GM12878 (cell line): Measurements from ENCODE around the gene P3H2. TPM values are rescaled to one million over a fixed set of nuclear protein-coding genes. Genes with fewer than 3 reads are reported as not detected.

ENCODE experiments used
- ATAC-seq: fragments of 200-7000 bp; cut with Tn5 transposase; 3 replicates; pipeline ENCODE4 v1.9.1; 2020; ENCODE audit warnings: mild to moderate bottlenecking, moderate library complexity
- BruUV-seq: library from RNA; stranded (reverse); fragments of 400-500 nt; replicated peaks from 2 replicates; lab custom pipeline; 2021; lab: Mats Ljungman, UMichigan
- CTCF ChIA-PET: fragments of 300-600 bp; sonication (Branson Sonifier 250); formaldehyde crosslinking; extraction: SDS; loops from one replicate; lab custom pipeline; 2021; ENCODE audit warnings: inconsistent platforms; lab: Yijun Ruan, JAX
- POLR2A ChIA-PET: fragments of 350-600 bp; formaldehyde crosslinking; extraction: SDS; loops from one replicate; lab custom pipeline; 2021; ENCODE audit warnings: inconsistent platforms; lab: Charles Lee
- RAD21 ChIA-PET: fragments of 300-600 bp; sonication (Branson Sonifier 250); formaldehyde crosslinking; loops from one replicate; lab custom pipeline; 2023; ENCODE audit warnings: antibody characterized with exemption; ENCODE audit not compliant: unreplicated experiment; lab: Charles Lee
- SMC1A ChIA-PET: fragments of 300-600 bp; sonication (Branson Sonifier 250); formaldehyde crosslinking; loops from one replicate; lab custom pipeline; 2023; ENCODE audit not compliant: unreplicated experiment, uncharacterized antibody; lab: Charles Lee
- DNase-seq: peaks from one replicate; pipeline ENCODE4 v3.0.0-alpha.2; 2011; ENCODE audit warnings: low read depth, low spot score
- FAIRE-seq: peaks from 3 replicates; lab custom pipeline; 2011; peaks lifted over from hg19 to GRCh38; lab: Jason Lieb, UNC
- H2AFZ ChIP-seq: 2 replicates; pipeline ENCODE4 v1.6.0; 2011; ENCODE audit warnings: low read depth, low read length, control low read depth; ENCODE audit not compliant: control insufficient read depth
- H3K27ac ChIP-seq: 2 replicates; pipeline ENCODE4 v1.5.1; 2011; ENCODE audit warnings: control low read depth; ENCODE audit not compliant: control insufficient read depth, insufficient read depth
- H3K27me3 ChIP-seq, 2 experiments: replicated peaks in 1 of 2; 2 replicates each; pipeline versions ENCODE4 v1.6.0 to v1.6.1; 2011; ENCODE audit warnings: low read length in 1 of 2; ENCODE audit not compliant: control insufficient read depth in 2 of 2, insufficient read depth in 2 of 2
- H3K36me3 ChIP-seq, 2 experiments: 2 replicates each; pipeline ENCODE4 v1.5.1; 2011; ENCODE audit warnings: low read length in 1 of 2; ENCODE audit not compliant: control insufficient read depth in 2 of 2, insufficient read depth in 2 of 2
- H3K4me1 ChIP-seq: 2 replicates; pipeline ENCODE4 v1.6.1; 2011; ENCODE audit warnings: mild to moderate bottlenecking, low read length, moderate library complexity, mixed read lengths; ENCODE audit not compliant: control insufficient read depth, insufficient read depth
- H3K4me2 ChIP-seq: 2 replicates; pipeline ENCODE4 v1.6.0; 2011; ENCODE audit warnings: control low read depth; ENCODE audit not compliant: control insufficient read depth, insufficient read depth
- H3K4me3 ChIP-seq: fragments of 200-600 bp; sonication (generic); 2 replicates; pipeline ENCODE4 v1.5.1; 2016
- H3K79me2 ChIP-seq: 2 replicates; pipeline ENCODE4 v1.6.0; 2011; ENCODE audit warnings: low read length; ENCODE audit not compliant: control insufficient read depth, insufficient read depth
- H3K9ac ChIP-seq: 2 replicates; pipeline ENCODE4 v1.8.0; 2011; ENCODE audit warnings: low read length, control low read depth, mixed read lengths; ENCODE audit not compliant: control insufficient read depth, insufficient read depth
- H3K9me3 ChIP-seq: replicated peaks from 3 replicates; pipeline ENCODE4 v1.5.1; 2011; ENCODE audit warnings: mild to moderate bottlenecking, low read length; ENCODE audit not compliant: control insufficient read depth, insufficient read depth
- H4K20me1 ChIP-seq: 2 replicates; pipeline ENCODE4 v1.6.0; 2011; ENCODE audit not compliant: control insufficient read depth, insufficient read depth
- EGR1 ChIP-seq, 2 experiments: IDR thresholded peaks; 1 replicate in 1 of 2; 2 replicates in 1 of 2; pipeline ENCODE4 v1.6.1; 2011 to 2012; ENCODE audit warnings: low read depth in 2 of 2, low read length in 2 of 2, borderline replicate concordance in 1 of 2, mild to moderate bottlenecking in 1 of 2, moderate library complexity in 1 of 2
- IKZF1 ChIP-seq: fragments of 450-650 bp; conservative IDR thresholded peaks from 2 replicates; pipeline ENCODE4 v1.6.1; 2017; ENCODE audit warnings: antibody characterized with exemption, mild to moderate bottlenecking
- POLR2A ChIP-seq: IDR thresholded peaks from 2 replicates; pipeline ENCODE4 v1.6.1; 2011; ENCODE audit warnings: low read depth, mild to moderate bottlenecking, low read length
- POU2F2 ChIP-seq: IDR thresholded peaks from 3 replicates; pipeline ENCODE4 v1.6.1; 2011; ENCODE audit warnings: low read depth, mild to moderate bottlenecking, low read length, borderline replicate concordance
- RFX5 ChIP-seq: IDR thresholded peaks from 2 replicates; pipeline ENCODE4 v1.6.1; 2011; ENCODE audit warnings: low read depth, low read length, improper control_type of control experiment
- WRNIP1 ChIP-seq: IDR thresholded peaks from 2 replicates; pipeline ENCODE4 v1.6.1; 2011; ENCODE audit warnings: low read depth, low read length, improper control_type of control experiment, borderline replicate concordance
- ZNF207 ChIP-seq: fragments of 450-650 bp; IDR thresholded peaks from 2 replicates; pipeline ENCODE4 v1.6.1; 2014; ENCODE audit warnings: antibody characterized with exemption, mild to moderate bottlenecking, borderline replicate concordance
- WGBS: methylation state at CpG from one replicate; pipeline ENCODE4 v1.1.6; 2016; ENCODE audit warnings: low lambda C conversion rate; ENCODE audit not compliant: insufficient replicate concordance, insufficient coverage; ENCODE audit errors: missing lambda C conversion rate; 5-methylcytosine and 5-hydroxymethylcytosine counted together
- in situ Hi-C: fragments of 300-500 bp; cut with MboI; formaldehyde crosslinking; loops from 9 replicates; pipeline ENCODE4 v1.14.3; 2018; ENCODE audit warnings: mixed read lengths
- intact Hi-C: fragments of 100-400 bp; cut with micrococcal nuclease; formaldehyde crosslinking; loops from one replicate; pipeline ENCODE4 v1.14.2; 2022; ENCODE audit not compliant: unreplicated experiment
- polyA plus RNA-seq, 11 experiments: library from polyadenylated mRNA; depleted of rRNA in 4 of 11; unstranded in 6 of 11; stranded (reverse) in 5 of 11; fragments of >200 nt; fragmentation: Nextera tagmentation in 4 of 11; fragmentation: Illumina TruSeq in 1 of 11; extraction: Ambion mirVana in 4 of 11; extraction: Trizol in 1 of 11; gene quantifications; 1 replicate in 1 of 11; 2 replicates in 10 of 11; pipeline versions ENCODE4 v1.2.1 to v1.2.3, GENCODE V29; 2011 to 2016; ENCODE audit warnings: inconsistent platforms in 2 of 11, missing spikeins in 2 of 11, low read depth in 1 of 11
- total RNA-seq, 4 experiments: library from RNA; depleted of rRNA in 3 of 4; stranded (reverse); fragments of >200 nt in 3 of 4; fragmentation: Illumina TruSeq in 1 of 4; extraction: Trizol in 1 of 4; gene quantifications; 2 replicates each; pipeline versions ENCODE4 v1.2.1 to v1.2.3, GENCODE V29; 2013 to 2021
- TF ChIP-seq, protein P1 (sequence below): fragments of 450-650 bp; IDR thresholded peaks from 2 replicates; pipeline ENCODE4 v1.6.1; 2016; ENCODE audit warnings: mild to moderate bottlenecking
- TF ChIP-seq, protein P2 (sequence below): IDR thresholded peaks from 2 replicates; pipeline ENCODE4 v1.6.1; 2012; ENCODE audit warnings: low read depth, low read length, improper control_type of control experiment

P3H2 gene
- total and polyA plus RNA-seq, 10 of the 15 experiments (the other 5 are each of a cell fraction or from before 2014, with no cell fraction given) = 27.0 to 97.6 (median 83.2) TPM

DNA sequence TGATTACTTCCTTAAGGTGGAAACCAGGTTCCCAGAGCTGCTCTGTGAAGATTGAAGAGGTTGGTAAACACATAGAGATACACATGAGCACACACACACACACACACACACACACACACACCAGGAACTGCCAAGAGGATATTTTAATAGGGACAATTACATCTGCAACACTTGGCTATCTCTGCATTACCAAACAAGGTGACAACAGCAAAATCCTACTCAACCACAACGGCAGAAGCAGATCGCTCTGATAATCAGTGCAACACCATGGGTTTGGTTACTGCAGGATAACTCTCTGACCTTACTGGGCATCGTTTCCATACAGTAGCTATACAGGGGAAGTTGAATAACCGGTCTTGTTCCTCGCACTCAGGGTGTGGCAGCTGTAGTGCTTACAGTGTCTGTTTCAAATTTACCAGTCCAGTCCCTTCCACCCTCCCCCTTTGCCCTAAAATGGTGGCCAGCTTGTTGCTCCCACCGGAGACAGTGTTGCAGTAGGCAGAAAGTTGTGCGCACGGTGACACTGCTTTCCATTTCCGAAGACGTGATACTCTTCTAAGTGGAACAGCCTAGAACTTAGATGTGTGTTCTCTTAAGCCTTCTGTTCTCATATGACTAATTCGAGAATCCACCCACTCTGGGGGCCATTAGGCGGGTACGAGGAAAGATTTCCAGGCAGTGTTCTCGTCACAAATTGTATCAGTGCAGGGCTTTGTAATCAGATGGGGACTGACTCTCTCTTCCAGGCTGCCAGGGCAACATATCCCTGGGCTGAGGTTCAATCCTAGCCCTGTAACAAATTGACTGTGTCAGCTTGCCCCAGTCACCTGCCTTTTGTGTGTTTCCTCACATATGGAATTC is 176.2 kb downstream of the P3H2 start:
- FAIRE-seq (no peak), ATAC-seq (no peak), DNase-seq (no peak)
- H3K9me3 ChIP-seq = no peaks in the 10 kb centered on the region
- H3K9ac ChIP-seq = no peak overlapping the region
- in situ Hi-C loops (no loop called here), intact Hi-C loops (loop anchor here (5.0 to 10.0 kb wide), 2 partner anchors 257 to 380 kb away; no protein-coding TSS in a partner anchor)
- SMC1A ChIA-PET = interaction anchor here (0.8 to 11.1 kb wide), 5 partner anchors 16 to 672 kb away, joined by 3 to 213 read pairs (median 3); no protein-coding TSS in a partner anchor
- WGBS = 68% methylated on average over 14 of the region's 14 CpGs
- no peaks in the 10 kb centered on the region for H3K36me3 ChIP-seq
- CTCF ChIA-PET = interaction anchor here (1.0 to 9.2 kb wide), 4 partner anchors 432 to 673 kb away, joined by 3 to 288 read pairs (median 48); no protein-coding TSS in a partner anchor
- TF ChIP-seq ZNF207 (no peak), POU2F2 (no peak), POLR2A (no peak), RFX5 (no peak), WRNIP1 (no peak), EGR1 (IDR thresholded peaks at IDR 0.05; ENCODE audit: borderline replicate concordance in 1 of 2, low read depth in 2 of 2, low read length in 2 of 2) (no peak), IKZF1 (no peak)
- TF ChIP-seq, protein P1, sequence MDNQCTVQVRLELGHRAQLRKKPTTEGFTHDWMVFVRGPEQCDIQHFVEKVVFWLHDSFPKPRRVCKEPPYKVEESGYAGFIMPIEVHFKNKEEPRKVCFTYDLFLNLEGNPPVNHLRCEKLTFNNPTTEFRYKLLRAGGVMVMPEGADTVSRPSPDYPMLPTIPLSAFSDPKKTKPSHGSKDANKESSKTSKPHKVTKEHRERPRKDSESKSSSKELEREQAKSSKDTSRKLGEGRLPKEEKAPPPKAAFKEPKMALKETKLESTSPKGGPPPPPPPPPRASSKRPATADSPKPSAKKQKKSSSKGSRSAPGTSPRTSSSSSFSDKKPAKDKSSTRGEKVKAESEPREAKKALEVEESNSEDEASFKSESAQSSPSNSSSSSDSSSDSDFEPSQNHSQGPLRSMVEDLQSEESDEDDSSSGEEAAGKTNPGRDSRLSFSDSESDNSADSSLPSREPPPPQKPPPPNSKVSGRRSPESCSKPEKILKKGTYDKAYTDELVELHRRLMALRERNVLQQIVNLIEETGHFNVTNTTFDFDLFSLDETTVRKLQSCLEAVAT = no peak
- TF ChIP-seq, protein P2, sequence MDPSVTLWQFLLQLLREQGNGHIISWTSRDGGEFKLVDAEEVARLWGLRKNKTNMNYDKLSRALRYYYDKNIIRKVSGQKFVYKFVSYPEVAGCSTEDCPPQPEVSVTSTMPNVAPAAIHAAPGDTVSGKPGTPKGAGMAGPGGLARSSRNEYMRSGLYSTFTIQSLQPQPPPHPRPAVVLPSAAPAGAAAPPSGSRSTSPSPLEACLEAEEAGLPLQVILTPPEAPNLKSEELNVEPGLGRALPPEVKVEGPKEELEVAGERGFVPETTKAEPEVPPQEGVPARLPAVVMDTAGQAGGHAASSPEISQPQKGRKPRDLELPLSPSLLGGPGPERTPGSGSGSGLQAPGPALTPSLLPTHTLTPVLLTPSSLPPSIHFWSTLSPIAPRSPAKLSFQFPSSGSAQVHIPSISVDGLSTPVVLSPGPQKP = no peak
- RAD21 ChIA-PET = interaction anchor here (1.0 to 1.1 kb wide), 2 partner anchors 432 to 672 kb away, joined by 4 read pairs; no protein-coding TSS in a partner anchor
- BruUV-seq = no TSS peak
- H4K20me1 ChIP-seq = no peaks in the 10 kb centered on the region
- POLR2A ChIA-PET = interaction anchor here (0.6 kb wide), 1 partner anchor 1315 kb away, joined by 3 read pairs; no protein-coding TSS in a partner anchor
- H3K27me3 ChIP-seq = no peaks in the 10 kb centered on the region
- H3K79me2 ChIP-seq = no peaks in the 10 kb centered on the region
- no peak overlapping the region for H2AFZ ChIP-seq
- no peak overlapping the region for H3K4me3 ChIP-seq
- H3K27ac ChIP-seq = no peak overlapping the region
- H3K4me1 ChIP-seq = peaks cover 3% of the 10 kb centered on the region; the same call in 1 of the 2 replicates
- no peak overlapping the region for H3K4me2 ChIP-seq
